NCI-H69 (cell line): ENCODE measurements around the gene THADA.

Experiments
- DNase-seq: peaks from one replicate; lab custom pipeline; 2025; lab: John Stamatoyannopoulos, UW

Gene THADA

DNA sequence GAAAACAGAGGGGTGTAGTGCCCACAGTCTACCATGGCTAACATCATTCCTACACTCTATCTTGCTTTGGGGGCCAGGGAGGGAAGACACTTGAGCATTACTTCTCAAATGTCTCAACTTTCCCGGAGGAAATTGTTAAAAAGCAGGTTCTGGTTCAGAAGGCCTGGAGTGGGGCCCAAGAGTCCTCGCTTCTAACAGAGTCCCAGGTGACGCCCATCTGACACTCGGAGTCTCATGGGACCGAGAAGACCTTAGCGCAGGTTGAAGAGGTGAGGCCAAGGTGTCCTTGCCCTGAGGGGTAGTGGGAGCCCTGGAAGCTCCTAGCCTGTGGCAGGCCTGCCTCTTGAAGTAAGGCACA is 409.5 kb downstream of the THADA start:
- DNase-seq, result no peak

DNA sequence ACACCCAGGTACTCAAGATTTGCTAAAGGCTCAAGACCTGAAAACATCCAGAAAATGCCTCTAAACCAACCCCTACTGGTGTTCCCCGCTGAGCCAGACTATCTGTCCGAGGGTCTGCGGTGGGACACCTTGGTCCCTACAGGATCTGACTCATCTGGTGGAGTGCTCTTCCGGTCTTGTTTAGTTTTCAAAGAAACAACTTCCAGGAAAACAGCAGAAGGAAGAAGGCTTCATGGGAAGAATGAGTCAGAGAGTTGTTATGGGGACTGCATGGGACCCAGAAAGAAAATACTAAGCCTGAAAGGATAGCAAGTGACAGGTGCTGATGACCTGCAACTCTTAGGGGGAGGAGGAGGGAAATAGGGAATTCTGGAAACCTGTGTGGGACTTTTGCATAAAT is 410.7 kb downstream of the THADA start:
- DNase-seq, result no peak

DNA sequence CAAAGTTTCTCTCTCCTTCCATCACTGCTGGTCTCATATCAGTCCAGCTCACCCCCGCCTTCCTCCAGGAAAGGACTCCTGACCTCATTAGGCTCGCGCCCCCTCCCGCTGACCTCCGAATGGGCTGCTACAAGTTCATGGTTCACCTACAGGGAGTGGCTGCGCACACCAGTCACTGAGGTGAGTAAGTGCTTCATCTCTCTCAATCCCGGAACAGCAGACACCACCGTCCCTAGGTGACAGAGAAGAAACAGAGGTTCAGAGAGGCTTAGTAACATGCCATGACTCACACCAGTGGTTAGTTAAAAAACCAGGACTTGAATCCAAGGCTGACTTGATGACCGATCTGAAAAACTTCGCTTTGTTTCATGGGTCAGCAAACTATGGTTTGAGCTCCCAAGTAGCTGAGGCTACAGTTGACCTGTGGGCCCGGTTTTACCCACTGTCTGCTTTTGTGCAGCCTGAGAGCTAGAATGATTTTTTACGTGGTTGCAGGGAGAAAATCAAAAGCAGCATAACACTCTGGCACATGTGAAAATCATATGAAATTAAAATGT is 411.4 kb downstream of the THADA start:
- DNase-seq, result no peak

DNA sequence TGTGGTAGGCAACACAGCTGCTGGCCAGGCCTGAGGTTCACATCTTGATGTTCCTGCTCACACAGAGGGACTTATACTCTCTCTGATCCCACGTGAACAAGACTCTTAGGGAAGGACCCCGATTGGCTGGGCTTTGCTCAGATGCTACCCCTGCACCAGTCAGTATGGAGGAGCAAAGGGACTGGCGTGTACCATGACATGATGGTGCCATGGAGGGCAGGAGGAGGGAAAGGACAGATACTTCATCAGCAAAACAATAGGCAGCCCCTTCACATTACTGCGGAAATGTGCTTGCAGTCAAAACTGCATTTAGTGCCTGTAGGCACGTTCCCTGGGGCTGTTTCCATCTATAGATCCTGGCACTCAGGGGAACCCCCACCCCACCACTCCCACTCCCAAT is 412.1 kb downstream of the THADA start:
- no peak for DNase-seq

DNA sequence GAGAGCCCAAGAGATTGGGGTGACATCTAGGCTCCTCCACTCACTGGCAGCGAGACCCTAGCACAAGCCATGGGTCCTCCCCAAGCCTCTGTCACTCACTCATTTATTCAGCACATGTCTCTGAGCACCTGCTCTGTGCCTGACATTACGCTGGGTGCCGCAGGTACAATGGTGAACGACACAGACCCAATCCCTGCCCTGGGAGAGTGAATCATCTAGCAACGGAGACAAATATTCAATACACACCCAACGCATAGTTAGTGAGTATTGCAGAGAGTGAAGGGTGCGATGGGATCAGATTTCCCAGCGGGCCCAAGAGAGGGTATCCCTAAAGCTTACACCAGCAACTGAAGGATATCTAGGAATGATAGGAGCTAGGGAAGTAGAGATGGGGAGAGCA is 414.9 kb downstream of the THADA start:
- no peak for DNase-seq
